GM18526 (cell line): Measurements from ENCODE around the gene GNAL.

Source experiments
- POLR2A ChIP-seq: IDR thresholded peaks from 3 replicates; pipeline ENCODE4 v1.6.1; 2011; ENCODE audit not compliant: insufficient read length; ENCODE audit errors: extremely low read depth

The GNAL gene

DNA sequence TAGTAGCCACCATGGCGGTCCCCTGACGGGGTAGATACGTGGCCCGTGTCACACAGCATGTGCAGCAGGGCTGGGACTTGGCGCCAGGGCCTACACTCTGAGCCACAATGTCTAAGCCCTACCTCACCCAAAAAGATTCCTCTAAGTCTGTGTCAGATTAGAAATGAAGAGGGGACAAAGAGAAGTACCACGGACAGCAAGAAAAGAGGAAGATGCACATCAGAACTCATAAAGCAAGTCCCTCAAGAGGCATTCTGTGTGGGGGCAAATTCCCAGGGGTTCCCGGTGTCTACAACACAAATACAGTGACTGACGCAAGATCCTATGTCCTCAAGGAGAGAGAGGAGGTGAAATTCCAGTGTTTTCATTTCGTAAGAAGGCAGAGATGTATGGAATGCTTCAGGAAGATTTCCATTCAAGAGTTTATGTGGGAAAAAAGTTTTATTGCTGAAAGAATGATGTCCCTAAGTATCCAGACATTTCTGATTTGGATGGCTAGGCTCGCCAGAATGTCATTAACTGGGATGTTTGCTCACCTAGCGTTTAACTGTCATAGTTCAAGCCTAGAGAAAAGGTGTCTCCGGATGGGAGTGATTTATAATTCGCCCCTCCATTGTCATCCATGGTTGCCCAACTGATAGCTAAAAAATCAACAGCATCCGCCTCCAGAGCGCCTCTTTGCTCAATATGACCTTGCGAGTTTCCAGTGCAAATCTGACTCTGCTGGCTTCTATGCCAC, 86.5 kb downstream of the GNAL start:
- TF ChIP-seq POLR2A = no peak

DNA sequence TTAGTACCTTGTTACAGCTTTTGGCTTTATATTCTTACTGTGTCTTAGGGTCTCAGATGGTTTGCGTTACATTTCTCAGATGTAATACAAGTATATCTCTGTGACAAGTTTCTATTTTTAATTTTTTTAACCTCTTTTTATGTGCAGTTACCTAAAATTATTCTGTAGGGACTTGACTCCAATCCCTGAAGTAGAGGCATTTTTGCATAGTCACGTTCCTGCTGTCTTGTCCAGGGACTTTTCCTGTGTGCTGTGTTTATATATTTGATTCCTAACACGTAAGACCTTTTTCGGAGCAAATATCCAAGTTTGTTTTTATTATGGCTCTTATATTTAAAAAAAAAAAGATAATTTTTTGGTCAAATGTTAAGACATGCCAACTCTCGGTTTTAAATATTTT, 91.0 kb downstream of the GNAL start:
- TF ChIP-seq POLR2A = no peak

DNA sequence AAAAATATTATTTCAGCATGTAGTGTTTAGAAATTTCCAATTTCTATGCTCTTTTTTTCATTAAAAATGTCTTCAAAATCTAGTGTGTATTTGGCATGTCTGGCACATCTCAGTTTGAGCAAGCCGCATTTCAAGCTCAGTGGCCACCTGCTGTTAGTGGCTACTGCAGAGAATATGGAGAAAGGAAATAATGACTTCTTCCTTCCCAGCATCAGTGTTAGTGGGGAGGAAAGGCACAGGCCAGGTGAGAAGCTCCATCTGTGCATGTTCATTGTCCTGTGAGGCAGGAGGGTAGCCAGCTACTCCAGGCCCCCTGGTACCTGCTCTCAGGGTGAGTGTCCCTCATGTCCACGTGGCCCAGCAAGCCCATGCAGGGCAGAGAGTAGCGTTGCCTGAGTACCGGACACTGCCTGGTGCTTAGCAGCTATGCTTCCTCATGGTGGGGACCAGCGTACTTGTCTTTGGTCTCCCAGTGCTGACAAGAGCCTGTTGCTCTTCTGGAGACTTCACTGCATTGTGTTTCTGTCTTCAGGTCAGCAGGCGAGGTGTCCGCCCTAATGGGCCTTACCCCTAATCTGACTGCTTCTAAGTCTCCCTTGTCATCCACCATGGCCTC, 94.8 kb downstream of the GNAL start:
- no peak for TF ChIP-seq POLR2A

DNA sequence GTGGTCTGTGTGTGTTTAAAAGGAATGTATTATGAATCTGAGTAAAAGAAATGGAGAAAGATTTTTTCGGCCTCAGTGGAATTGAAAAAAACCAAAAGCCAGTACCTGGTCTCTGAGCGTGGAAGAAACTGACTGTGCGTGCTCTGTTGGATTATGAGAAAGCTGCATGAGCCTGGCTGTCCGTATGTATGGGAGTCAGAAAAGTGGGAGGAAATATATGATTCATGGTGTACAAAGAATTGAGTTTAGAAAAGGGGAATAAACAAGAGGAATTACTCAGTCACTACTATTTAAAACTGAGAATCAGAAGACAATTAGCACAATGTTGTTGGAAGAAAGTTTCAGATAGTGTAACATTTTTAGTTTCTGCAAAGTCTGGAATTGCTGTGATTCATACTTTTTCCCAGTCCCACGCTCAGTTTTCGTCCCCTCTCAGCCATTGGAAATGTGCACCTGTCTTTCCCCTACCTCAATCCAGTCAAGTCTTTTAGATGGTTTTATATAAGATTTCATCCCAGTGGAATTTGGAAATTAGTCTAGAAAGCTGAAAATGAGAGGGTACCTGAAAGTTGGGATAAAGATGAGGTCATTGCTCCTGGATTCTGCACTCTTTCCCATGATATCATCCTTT, 95.7 kb downstream of the GNAL start:
- no peak for TF ChIP-seq POLR2A

DNA sequence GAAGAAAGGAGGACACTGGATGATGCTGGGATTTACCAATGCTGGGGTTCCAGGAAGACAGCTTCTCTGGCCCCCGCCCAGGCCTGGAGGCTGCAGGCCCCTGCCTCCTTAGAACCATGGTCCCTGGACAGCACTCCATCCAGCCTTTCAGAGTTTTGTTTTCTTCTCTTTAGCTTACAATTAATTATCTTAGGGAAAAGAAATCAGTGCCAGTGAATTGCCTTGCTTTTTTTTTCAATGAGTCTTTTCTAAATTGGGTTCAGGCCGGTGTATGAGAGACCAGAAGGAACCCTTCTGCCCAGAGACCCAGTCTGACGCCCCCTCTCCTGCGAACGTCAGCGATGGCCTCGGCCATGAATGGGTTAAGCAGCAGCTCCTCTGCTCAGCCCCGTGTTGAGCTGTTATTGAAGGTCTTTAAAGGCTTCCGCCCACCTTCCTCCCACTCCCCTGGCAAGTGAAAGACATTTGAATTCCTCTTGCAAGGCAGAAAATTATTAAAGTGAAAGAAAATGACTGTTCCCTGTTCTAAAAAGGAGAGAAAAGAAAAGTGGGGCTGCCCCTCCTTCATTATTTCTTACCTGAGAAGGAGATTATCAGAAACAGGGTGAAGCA, 96.5 kb downstream of the GNAL start:
- no peak for TF ChIP-seq POLR2A

DNA sequence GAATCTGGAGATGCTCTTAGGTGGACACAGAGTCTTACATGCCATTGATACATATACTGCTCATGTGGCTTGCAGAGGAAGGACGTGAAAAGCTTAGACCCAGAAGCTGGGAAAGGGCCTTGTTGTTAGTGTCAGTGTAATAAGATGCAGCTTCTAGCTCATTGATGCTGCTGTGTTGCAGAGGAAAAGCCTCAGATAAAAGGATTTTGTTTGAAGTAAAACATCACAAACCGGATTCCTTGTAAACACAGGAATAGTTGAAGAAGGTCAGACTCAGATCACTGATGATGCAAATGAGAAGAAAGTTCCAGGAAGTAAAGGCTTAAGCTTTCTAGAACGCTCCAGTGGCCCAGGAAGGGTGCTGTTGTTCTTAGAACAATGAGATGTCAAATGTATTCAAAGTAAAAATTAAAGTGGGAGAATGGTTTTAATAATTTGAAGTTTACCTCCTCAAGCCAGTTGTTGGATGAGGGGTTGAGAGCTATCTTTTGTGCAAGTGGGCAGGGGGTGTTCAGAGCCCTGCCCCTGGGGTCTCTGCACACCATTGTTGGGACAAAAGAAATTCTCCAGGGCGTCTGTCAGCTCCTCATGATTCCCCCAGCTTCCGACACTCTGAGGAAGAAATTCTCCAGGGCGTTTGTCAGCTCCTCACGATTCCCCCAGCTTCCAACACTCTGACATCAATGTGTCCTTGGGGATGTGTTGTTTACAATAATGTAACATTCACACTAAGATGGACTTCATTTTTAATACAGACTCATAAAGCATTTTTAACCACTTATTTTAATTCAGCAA, 100.8 kb downstream of the GNAL start:
- no peak for TF ChIP-seq POLR2A

DNA sequence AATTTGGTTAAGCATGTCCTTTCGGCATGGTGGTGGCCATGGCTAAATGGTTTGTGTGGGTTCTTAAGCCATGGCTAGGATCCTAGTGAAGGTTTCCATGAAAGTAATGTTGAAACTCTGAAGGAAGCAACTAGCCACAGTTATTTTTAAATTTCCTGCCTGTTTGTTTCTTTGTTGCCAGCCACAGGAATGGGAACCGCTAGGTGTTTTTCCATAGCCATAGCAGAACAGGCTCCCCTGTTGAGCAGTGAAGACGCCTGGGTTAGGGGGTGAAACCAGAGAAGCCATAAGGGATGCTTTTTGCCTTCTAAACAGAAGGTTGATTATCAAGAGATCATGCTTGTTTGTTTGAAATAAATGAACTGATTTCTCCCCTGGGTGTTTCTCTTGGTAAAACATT, 102.1 kb downstream of the GNAL start:
- no peak for TF ChIP-seq POLR2A

DNA sequence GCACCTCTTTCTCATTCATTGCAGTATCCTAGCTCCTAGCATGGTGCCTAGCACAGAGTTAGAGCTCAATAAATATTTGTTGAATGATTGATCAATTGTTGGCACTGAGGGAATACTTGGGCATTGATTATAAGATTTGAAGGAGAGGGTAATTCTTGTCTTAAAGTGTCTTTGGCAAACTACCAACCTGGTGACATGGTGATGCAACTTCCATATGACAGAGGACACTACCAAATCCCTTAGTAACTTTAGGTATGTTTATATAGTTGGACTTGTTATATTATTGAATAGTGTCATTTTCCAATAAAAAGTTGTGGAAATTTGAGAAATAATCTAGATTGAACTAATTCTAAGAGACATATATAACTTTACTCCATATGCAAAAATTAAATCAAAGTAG, 103.6 kb downstream of the GNAL start:
- TF ChIP-seq POLR2A = no peak

DNA sequence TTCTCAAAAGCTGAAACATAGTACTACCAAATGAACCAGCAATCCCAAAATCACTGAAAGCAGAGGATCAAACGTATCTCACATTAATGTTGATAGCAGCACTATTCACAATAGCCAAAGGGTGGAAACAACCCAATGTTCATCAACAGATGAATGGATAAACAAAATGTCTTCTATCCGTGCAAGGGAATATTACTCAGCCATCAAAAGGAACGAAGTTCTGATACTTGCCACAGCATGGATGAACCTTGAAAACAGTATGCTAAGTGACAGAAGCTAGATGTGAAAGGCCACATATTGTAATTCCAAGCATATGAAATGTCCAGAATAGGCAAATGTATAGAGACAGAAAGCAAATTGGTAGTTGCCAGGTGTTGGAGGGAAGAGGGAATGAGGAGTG, 105.1 kb downstream of the GNAL start:
- no peak for TF ChIP-seq POLR2A

DNA sequence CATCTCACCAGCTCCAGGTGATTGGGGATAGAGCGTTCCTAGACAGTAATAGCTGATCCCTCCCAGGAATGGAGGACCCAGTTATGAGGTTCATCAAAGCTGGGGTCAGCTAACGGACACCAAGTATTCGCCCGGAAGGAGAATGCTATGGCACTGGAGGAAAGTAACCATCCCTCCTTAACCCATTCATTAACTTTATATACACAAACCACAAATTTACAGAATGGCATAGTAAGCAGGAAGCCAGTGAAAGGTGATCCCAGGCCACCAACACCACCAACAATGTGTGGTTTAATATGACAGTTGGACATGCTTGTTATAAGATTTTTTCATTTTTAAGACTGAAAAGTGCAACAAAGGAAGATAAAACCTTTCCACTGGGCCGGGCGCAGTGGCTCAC, 106.9 kb downstream of the GNAL start:
- no peak for TF ChIP-seq POLR2A

DNA sequence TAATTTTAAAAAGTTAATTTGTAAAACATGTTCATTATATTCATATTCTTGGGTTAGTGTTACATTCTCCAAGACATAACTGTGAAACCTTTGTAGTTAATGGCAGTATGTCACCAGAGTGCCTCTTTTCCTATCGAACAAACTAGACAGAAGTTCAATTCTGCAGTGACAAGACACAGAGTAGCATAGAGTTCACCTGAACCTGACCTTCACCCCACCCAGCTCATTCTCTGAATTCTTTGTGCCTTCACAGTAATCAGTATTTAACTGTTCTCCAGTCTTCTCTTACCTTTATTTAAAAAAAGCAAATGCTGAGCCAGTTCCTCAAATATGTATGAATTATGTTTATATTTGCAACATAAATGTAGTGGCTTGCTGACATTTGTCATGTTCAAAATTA, 109.2 kb downstream of the GNAL start:
- TF ChIP-seq POLR2A = no peak

DNA sequence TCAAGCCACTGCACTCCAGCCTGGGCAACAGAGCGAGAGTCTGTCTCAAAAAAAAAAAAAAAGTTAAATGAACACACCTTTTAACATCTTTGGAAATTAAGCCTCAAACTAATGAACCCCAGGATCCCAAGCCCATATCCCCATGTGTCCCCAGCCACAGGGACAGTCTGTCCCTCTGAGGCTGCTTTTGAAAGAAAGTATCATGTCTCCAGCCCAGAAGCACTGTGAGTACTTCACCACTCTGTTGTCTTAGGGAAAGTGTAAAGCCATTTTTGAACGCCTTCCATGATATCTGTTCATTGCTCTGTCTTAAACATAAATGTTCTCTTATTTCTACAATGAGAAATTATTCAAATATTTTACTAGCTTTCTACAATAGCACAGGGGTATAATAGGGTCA, 110.0 kb downstream of the GNAL start:
- TF ChIP-seq POLR2A = no peak

DNA sequence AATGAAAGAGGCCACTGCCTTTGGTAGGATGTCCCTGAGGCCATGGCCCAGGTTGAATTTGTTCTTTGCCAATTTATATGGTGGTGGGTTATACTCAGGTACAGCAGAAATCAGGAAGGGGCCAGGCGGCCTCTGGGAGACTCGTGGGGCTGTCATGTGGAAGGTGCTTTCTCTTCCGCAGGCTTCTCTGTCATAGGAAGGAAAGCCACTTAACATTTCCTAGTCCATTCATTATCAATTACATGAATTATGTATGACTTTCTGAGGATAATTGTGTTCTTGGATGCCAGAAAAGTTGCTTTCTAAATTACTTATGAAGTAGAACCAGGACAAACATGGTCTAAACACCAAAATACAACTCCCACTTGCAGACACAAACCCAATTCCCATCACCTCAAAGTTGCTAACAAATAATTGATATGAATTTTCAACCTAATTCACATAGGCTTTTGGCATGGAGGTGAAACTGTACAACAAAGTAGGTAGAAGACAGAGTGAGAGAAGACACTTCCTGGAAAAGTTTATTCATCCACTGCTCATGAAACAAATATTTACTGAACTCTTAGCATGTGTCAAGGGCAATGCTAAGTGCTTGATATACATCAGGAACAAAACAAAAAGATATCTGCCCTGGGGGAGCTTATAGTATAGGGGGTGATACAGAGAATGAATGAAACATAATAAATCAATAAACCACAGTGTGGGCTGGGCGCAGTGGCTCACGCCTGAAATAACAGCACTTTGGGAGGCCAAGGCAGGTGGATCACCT, 111.7 kb downstream of the GNAL start:
- no peak for TF ChIP-seq POLR2A

DNA sequence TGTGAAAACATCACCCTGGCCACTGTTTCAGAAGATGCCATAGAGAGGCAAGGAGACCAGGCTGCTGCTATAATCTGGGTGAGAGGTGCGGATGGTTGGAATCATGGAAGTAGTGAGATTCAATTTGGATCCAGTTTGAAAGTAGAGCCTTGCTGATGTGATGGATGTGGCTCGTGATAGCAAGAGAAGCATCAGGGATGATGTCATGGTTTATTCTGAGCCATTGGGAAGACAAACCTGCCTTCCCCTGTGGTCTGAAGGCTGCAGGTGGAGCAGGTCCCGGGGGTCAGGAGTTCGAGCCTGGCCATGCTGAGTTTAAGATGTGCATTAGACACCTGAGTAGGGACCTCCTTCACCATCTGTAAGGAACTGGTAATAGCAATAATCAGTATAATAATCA, 112.5 kb downstream of the GNAL start:
- no peak for TF ChIP-seq POLR2A

DNA sequence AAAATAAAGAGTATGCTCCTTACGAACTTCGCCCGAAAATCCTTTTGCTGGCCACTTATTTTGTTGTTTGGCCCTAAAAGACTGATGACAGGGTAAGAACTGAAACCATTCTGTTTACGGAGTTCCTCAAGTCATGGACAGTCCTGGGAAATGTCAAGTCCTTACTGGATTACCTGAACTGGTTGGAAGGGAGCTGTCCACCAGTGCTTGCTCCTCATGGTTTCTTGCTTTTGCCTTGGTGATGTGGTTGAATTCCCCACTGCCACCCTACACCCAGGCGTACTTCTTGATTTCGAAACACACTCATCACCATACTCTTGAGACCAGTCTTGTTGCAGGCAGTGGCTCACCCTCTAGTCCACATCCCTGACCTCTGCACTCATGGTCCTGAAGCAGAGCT, 113.1 kb downstream of the GNAL start:
- no peak for TF ChIP-seq POLR2A
